Measurements from ENCODE around the gene PLA2G4B.

Gene PLA2G4B

GRCh38 chr15:41872166-41872747, 33.6 kb downstream of the PLA2G4B start:
- DNase-seq = no peak

GRCh38 chr15:41873711-41874110, 35.1 kb downstream of the PLA2G4B start:
- DNase-seq = no peak

- DNase-seq = no peak
Observed at GRCh38 chr15:41874736-41875135, 36.1 kb downstream of the PLA2G4B start.

DNA sequence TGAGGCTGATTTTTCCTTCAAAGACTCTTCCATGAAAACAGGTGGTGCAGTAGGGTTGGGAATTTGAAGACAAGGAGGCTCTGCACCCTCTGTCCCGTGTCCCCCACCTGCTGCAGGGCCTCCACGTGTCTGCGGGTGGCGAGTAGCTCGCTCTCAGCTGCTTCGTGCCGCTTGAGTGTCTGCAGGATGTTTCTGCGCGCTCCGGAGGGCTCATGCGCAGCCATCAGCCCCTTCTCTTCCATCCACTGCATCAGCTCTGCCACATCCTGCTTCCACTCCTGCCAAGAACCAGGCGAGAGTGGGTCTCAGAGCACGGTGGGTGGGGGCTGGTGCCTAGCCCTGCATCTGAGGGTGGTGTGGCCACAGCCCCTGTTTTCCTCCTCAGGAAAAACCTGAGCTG, 37.4 kb downstream of the PLA2G4B start:
- DNase-seq = no peak

- no peak for DNase-seq
Observed at GRCh38 chr15:41876689-41877088, 38.0 kb downstream of the PLA2G4B start.

GRCh38 chr15:41877631-41878354, 39.1 kb downstream of the PLA2G4B start:
- no peak for DNase-seq

GRCh38 chr15:41878355-41878699, 39.7 kb downstream of the PLA2G4B start:
- DNase-seq = no peak

DNA sequence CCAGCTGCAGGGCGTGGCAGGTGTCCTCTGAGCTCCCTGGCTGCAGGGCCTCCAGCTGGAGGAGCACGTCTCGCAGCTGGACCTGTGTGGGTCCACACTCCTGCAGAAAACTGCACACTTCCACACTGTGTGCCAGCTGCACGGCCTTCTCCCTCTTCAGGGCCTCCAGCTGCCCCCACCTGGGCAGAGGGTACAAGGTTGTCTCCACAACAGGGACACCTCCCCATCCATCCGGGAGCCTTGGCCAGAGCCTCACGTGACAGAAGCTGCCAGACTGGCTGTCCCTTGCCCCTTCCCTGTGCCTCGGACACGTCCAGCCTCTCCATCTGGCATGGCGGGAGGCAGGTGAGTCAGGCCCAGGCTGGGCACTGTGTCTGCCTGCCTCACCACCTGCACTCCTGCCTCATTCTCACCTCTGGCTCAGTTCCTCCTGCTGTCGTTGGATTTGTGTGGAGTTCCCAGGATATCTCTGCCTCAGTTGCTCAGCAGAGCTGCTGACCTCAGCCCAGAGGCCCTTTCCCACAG, 40.7 kb downstream of the PLA2G4B start:
- no peak for DNase-seq

DNA sequence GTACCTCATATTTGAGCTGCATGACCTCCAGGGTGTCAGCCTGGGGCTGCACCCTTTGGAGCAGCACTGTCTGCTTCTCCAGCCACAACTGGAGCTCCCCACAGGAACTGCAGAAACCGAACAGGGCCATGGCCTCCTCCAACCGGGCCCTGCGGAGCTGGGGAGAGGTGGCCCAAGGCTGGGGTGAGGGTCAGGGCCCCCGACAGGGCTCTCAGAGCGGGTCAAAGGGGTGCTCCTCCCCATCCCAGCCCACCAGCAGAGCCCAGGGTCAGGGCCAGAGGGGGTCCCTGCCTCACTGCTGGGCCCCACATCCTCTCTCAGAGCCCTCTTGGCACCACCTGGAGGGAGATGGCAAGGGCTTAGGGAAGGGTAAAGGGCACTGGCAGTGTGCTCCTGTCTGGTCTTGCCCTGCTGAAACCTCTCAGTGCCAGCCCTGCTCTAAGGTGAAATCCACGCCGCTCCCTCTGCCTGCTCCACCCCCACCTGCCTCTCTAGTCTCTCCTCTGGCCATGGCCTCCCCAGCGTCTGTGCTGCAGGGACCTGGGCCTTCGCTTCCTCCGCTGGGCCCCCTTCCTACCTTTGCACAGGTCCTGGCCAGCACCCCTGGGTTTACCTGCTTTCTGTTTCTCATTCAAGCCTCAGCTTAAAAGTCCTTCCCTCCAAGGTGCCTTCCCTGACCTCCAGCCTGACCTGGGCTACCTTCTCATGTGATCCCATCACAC, 41.7 kb downstream of the PLA2G4B start:
- DNase-seq = no peak

- no peak for DNase-seq
Observed at GRCh38 chr15:41881086-41881485, 42.4 kb downstream of the PLA2G4B start.

- DNase-seq = no peak
Observed at GRCh38 chr15:41881550-41881919, 42.9 kb downstream of the PLA2G4B start.

GRCh38 chr15:41881920-41882688, 43.5 kb downstream of the PLA2G4B start:
- DNase-seq = no peak

DNA sequence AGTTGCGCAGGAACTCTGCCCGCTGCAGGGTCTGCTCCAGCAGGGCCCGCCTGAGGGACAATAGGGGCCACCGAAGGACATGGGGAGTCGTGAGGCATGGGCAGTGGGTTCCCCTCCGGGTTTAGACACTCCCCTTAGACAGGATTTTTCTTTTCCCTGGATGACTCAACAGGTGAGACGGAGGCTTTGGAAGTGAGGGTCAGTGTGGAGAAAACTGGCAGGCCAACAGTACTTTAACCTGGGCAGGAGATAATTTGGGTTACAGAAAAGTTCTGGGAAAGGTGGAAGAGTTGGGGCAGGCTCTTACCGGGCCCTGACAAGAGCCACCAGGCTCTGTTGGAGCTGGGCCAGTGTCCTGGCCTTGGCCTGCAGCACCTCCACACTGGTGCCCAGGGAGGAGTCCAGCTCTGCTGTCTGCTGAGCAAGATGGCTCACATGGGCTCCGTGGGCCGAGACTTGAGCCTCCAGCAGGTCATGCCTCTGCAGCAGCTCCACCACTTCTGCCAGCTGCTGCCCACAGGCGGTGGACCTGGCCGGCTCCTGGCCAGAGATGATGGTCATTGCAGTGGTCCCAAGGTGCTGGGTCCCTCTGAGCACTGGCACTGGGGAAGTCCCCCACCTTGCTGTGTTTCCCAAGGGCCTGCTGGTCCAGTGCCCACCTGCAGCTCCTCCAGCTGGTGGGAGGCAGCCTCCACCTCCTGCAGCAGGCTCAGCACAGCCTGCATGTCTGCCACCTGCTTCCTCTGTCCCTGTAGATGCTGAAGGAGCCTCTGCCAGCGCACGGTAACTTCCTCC, 44.2 kb downstream of the PLA2G4B start:
- DNase-seq = no peak

GRCh38 chr15:41883484-41883825, 44.8 kb downstream of the PLA2G4B start:
- DNase-seq = no peak

DNA sequence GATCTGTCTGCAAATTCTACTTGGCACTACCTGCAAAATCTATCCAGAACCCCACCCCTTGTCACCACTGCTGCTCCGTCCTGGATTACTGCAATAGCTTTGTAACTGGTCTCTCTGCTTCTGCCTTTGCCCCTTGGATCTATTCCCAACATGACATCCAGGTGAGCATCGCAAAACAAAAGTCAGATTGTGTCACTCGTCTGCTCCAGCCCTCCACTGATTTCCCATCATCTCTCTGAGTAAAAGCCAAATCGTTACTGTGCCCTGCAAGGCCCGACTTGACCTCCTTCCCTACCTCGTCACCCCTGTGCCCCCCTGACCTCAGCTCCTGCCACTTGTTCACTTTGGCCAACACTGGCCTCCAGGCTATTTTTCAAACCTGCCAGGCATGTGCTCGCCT, 45.8 kb downstream of the PLA2G4B start:
- DNase-seq = no peak

DNA sequence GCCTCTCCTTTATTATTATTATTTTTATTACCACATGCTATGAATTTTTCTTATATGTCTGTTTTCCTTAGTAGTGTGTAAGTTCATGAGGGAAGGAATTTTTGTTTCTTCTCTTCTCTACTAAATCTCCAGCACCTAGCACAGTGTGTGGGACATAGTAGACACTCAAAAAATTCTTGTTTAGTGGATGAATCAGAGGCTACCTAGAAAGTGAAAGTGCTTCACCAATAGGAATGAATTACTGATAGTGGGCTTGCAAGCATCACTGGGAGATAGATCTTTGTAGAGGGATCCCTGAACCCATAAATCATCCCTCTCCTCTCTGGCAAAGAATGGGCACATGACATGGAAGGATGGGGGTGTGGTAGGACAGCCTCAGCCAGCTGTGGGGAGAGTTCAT, 46.7 kb downstream of the PLA2G4B start:
- DNase-seq = no peak

DNA sequence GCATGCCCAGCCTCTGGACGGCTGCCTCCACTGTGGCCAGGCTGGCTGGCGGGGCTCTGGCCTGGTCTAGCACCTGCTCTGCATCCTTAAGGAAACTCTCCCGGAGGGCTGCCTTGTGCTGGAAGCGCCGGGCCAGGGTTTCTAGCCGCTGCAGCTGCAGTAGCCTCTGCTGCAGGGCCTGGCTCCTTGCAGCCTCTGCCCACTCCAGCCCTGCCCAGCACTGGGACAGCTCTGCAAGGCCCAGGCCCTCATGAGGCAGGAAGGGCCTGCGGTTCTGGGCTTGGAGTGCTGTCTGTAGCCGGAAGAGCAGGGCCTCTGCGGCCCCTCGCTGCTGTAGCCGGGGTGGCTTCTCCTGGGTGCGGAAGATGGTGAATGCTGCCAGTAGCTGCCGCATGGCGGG, 47.2 kb downstream of the PLA2G4B start:
- DNase-seq = no peak

DNA sequence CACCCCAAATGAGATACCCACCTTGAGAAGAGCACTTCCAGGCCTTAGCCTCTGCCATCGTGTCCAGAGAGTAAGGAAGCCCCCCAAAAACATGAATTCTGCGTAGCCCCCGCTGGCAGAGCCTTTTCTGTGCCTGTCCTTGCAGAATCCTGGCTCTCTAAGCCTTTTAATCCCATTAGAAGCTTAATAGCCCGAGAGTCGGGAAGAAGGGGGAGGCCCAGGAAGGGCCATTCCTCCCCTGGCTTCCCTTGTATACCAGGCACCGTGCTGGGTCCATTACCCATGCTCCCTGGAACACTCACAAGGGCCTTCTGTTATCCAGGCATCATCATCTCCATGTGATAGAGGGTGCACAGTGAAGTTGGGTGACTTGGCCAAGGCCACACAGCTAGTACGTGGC, 48.1 kb downstream of the PLA2G4B start:
- no peak for DNase-seq

- DNase-seq = no peak
Observed at GRCh38 chr15:41887161-41887560, 48.5 kb downstream of the PLA2G4B start.

- no peak for DNase-seq
Observed at GRCh38 chr15:41887893-41888292, 49.2 kb downstream of the PLA2G4B start.

GRCh38 chr15:41888662-41889253, 50.1 kb downstream of the PLA2G4B start:
- DNase-seq = no peak

GRCh38 chr15:41890050-41890690, 51.5 kb downstream of the PLA2G4B start:
- no peak for DNase-seq
